ENCODE data around the gene CHMP3.

The CHMP3 gene

GRCh38 chr2:86491088-86491487 lies 72.2 kb downstream of the CHMP3 start:
- no peak overlapping the region for H3K14ac ChIP-seq (ENCODE audit: low read length)
- H3K27me3 ChIP-seq (ENCODE audit: control insufficient read depth in 3 of 3, insufficient read depth in 3 of 3, low read depth in 1 of 3, low read length in 3 of 3) = no peaks in the 10 kb centered on the region
- no peak overlapping the region for H3K27ac ChIP-seq (replicated peaks; ENCODE audit: low read length)
- H3K23ac ChIP-seq (ENCODE audit: low read depth, low read length, poor library complexity) = no peak overlapping the region
- no peak overlapping the region for H4K8ac ChIP-seq (ENCODE audit: low read depth, low read length)
- H2BK12ac ChIP-seq (ENCODE audit: low read length) = no peak overlapping the region
- no peak overlapping the region for H2BK120ac ChIP-seq (ENCODE audit: low read depth, low read length)
- no peak overlapping the region for H3K18ac ChIP-seq (ENCODE audit: low read length)
- no peaks in the 10 kb centered on the region for H3K4me1 ChIP-seq (ENCODE audit: control insufficient read depth in 2 of 2, insufficient read depth in 1 of 2, low read depth in 1 of 2, low read length in 2 of 2)
- H3K4ac ChIP-seq (ENCODE audit: low read length) = no peak overlapping the region
- H2BK15ac ChIP-seq (ENCODE audit: low read length) = no peak overlapping the region
- H3K79me1 ChIP-seq (ENCODE audit: low read depth, low read length) = no peaks in the 10 kb centered on the region
- H3K4me2 ChIP-seq (ENCODE audit: insufficient read depth, low read length, poor library complexity, severe bottlenecking) = no peak overlapping the region
- H2AK5ac ChIP-seq (ENCODE audit: low read depth, low read length) = no peak overlapping the region
- no CpG with 5 or more reads among the region's 4 CpGs for WGBS, 2 donors (ENCODE audit: extremely low coverage in 2 of 2, insufficient read length in 2 of 2, insufficient replicate concordance in 1 of 2)
- H4K91ac ChIP-seq (ENCODE audit: low read depth, low read length, poor library complexity) = no peak overlapping the region
- H3K9me3 ChIP-seq (replicated peaks in 1 of 2; ENCODE audit: control insufficient read depth in 2 of 2, insufficient read depth in 1 of 2, low read depth in 1 of 2, low read length in 2 of 2) = peaks cover 2 to 21% of the 10 kb centered on the region in 2 donors
- no peak overlapping the region for H3K4me3 ChIP-seq (ENCODE audit: low read length in 2 of 2)
- no peak overlapping the region for H3K9ac ChIP-seq (ENCODE audit: low read depth, low read length, poor library complexity)
- no peak overlapping the region for H2BK5ac ChIP-seq (ENCODE audit: low read length)
- no peak overlapping the region for H2AFZ ChIP-seq (ENCODE audit: low read length)
- H3K36me3 ChIP-seq (replicated peaks in 1 of 2; ENCODE audit: control insufficient read depth in 2 of 2, insufficient read depth in 2 of 2, low read length in 2 of 2) = peaks cover 29 to 99% of the 10 kb centered on the region in 2 donors
- no peak for DNase-seq (ENCODE audit: low spot score)

GRCh38 chr2:86490245-86490644 lies 73.0 kb downstream of the CHMP3 start:
- Histone ChIP-seq H3K4me1 (ENCODE audit: control insufficient read depth in 2 of 2, insufficient read depth in 1 of 2, low read depth in 1 of 2, low read length in 2 of 2) (no peaks in the 10 kb centered on the region), H3K4me2 (ENCODE audit: insufficient read depth, low read length, poor library complexity, severe bottlenecking) (no peak overlapping the region), H2BK12ac (ENCODE audit: low read length) (no peak overlapping the region), H4K91ac (ENCODE audit: low read depth, low read length, poor library complexity) (no peak overlapping the region), H3K79me1 (ENCODE audit: low read depth, low read length) (no peaks in the 10 kb centered on the region), H2BK15ac (ENCODE audit: low read length) (no peak overlapping the region), H2AK5ac (ENCODE audit: low read depth, low read length) (no peak overlapping the region), H3K14ac (ENCODE audit: low read length) (no peak overlapping the region), H3K4me3 (ENCODE audit: low read length in 2 of 2) (no peak overlapping the region), H3K9me3 (replicated peaks in 1 of 2; ENCODE audit: control insufficient read depth in 2 of 2, insufficient read depth in 1 of 2, low read depth in 1 of 2, low read length in 2 of 2) (peaks cover 2 to 12% of the 10 kb centered on the region in 2 donors), H3K23ac (ENCODE audit: low read depth, low read length, poor library complexity) (no peak overlapping the region), H2BK120ac (ENCODE audit: low read depth, low read length) (no peak overlapping the region), H4K8ac (ENCODE audit: low read depth, low read length) (no peak overlapping the region), H3K9ac (ENCODE audit: low read depth, low read length, poor library complexity) (no peak overlapping the region), H3K27ac (replicated peaks; ENCODE audit: low read length) (no peak overlapping the region), H2AFZ (ENCODE audit: low read length) (no peak overlapping the region), H3K4ac (ENCODE audit: low read length) (no peak overlapping the region), H3K27me3 (ENCODE audit: control insufficient read depth in 3 of 3, insufficient read depth in 3 of 3, low read depth in 1 of 3, low read length in 3 of 3) (no peaks in the 10 kb centered on the region), H2BK5ac (ENCODE audit: low read length) (no peak overlapping the region), H3K18ac (ENCODE audit: low read length) (no peak overlapping the region), H3K36me3 (replicated peaks in 1 of 2; ENCODE audit: control insufficient read depth in 2 of 2, insufficient read depth in 2 of 2, low read length in 2 of 2) (peaks cover 32 to 99% of the 10 kb centered on the region in 2 donors)
- DNase-seq (ENCODE audit: low spot score) = no peak
- no CpG with 5 or more reads among the region's 4 CpGs for WGBS, 2 donors (ENCODE audit: extremely low coverage in 2 of 2, insufficient read length in 2 of 2, insufficient replicate concordance in 1 of 2)

- peaks cover 34 to 100% of the 10 kb centered on the region in 2 donors for H3K36me3 ChIP-seq (replicated peaks in 1 of 2; ENCODE audit: control insufficient read depth in 2 of 2, insufficient read depth in 2 of 2, low read length in 2 of 2)
- no peak for DNase-seq (ENCODE audit: low spot score)
- H2BK15ac ChIP-seq (ENCODE audit: low read length) = no peak overlapping the region
- H3K27me3 ChIP-seq (ENCODE audit: control insufficient read depth in 3 of 3, insufficient read depth in 3 of 3, low read depth in 1 of 3, low read length in 3 of 3) = no peaks in the 10 kb centered on the region
- no peak overlapping the region for H3K4me2 ChIP-seq (ENCODE audit: insufficient read depth, low read length, poor library complexity, severe bottlenecking)
- no peaks in the 10 kb centered on the region for H3K4me1 ChIP-seq (ENCODE audit: control insufficient read depth in 2 of 2, insufficient read depth in 1 of 2, low read depth in 1 of 2, low read length in 2 of 2)
- H2BK5ac ChIP-seq (ENCODE audit: low read length) = no peak overlapping the region
- H3K4me3 ChIP-seq (ENCODE audit: low read length in 2 of 2) = no peak overlapping the region
- WGBS, 2 donors (ENCODE audit: extremely low coverage in 2 of 2, insufficient read length in 2 of 2, insufficient replicate concordance in 1 of 2) = no CpG with 5 or more reads among the region's 3 CpGs
- no peak overlapping the region for H2AK5ac ChIP-seq (ENCODE audit: low read depth, low read length)
- no peak overlapping the region for H3K27ac ChIP-seq (replicated peaks; ENCODE audit: low read length)
- no peak overlapping the region for H2BK12ac ChIP-seq (ENCODE audit: low read length)
- no peak overlapping the region for H3K9ac ChIP-seq (ENCODE audit: low read depth, low read length, poor library complexity)
- H3K14ac ChIP-seq (ENCODE audit: low read length) = no peak overlapping the region
- no peak overlapping the region for H3K23ac ChIP-seq (ENCODE audit: low read depth, low read length, poor library complexity)
- H3K18ac ChIP-seq (ENCODE audit: low read length) = no peak overlapping the region
- H3K9me3 ChIP-seq (replicated peaks in 1 of 2; ENCODE audit: control insufficient read depth in 2 of 2, insufficient read depth in 1 of 2, low read depth in 1 of 2, low read length in 2 of 2) = peaks cover 0 to 9% of the 10 kb centered on the region in 2 donors
- no peaks in the 10 kb centered on the region for H3K79me1 ChIP-seq (ENCODE audit: low read depth, low read length)
- H4K91ac ChIP-seq (ENCODE audit: low read depth, low read length, poor library complexity) = no peak overlapping the region
- no peak overlapping the region for H3K4ac ChIP-seq (ENCODE audit: low read length)
- no peak overlapping the region for H2BK120ac ChIP-seq (ENCODE audit: low read depth, low read length)
- no peak overlapping the region for H4K8ac ChIP-seq (ENCODE audit: low read depth, low read length)
- no peak overlapping the region for H2AFZ ChIP-seq (ENCODE audit: low read length)
These were observed 73.7 kb downstream of the CHMP3 start for GRCh38 chr2:86489542-86489941.

- Histone ChIP-seq H4K91ac (ENCODE audit: low read depth, low read length, poor library complexity) (no peak overlapping the region), H3K9me3 (replicated peaks in 1 of 2; ENCODE audit: control insufficient read depth in 2 of 2, insufficient read depth in 1 of 2, low read depth in 1 of 2, low read length in 2 of 2) (peaks cover 0 to 2% of the 10 kb centered on the region in 2 donors), H3K4me1 (ENCODE audit: control insufficient read depth in 2 of 2, insufficient read depth in 1 of 2, low read depth in 1 of 2, low read length in 2 of 2) (no peaks in the 10 kb centered on the region), H3K23ac (ENCODE audit: low read depth, low read length, poor library complexity) (no peak overlapping the region), H2BK120ac (ENCODE audit: low read depth, low read length) (no peak overlapping the region), H2BK5ac (ENCODE audit: low read length) (no peak overlapping the region), H3K4me3 (ENCODE audit: low read length in 2 of 2) (no peak overlapping the region), H2AFZ (ENCODE audit: low read length) (no peak overlapping the region), H3K79me1 (ENCODE audit: low read depth, low read length) (no peaks in the 10 kb centered on the region), H3K36me3 (replicated peaks in 1 of 2; ENCODE audit: control insufficient read depth in 2 of 2, insufficient read depth in 2 of 2, low read length in 2 of 2) (peaks cover 40 to 100% of the 10 kb centered on the region in 2 donors), H3K27ac (replicated peaks; ENCODE audit: low read length) (no peak overlapping the region), H2BK15ac (ENCODE audit: low read length) (no peak overlapping the region), H3K4me2 (ENCODE audit: insufficient read depth, low read length, poor library complexity, severe bottlenecking) (no peak overlapping the region), H4K8ac (ENCODE audit: low read depth, low read length) (no peak overlapping the region), H3K4ac (ENCODE audit: low read length) (no peak overlapping the region), H3K18ac (ENCODE audit: low read length) (no peak overlapping the region), H3K14ac (ENCODE audit: low read length) (no peak overlapping the region), H2BK12ac (ENCODE audit: low read length) (no peak overlapping the region), H3K9ac (ENCODE audit: low read depth, low read length, poor library complexity) (no peak overlapping the region), H3K27me3 (ENCODE audit: control insufficient read depth in 3 of 3, insufficient read depth in 3 of 3, low read depth in 1 of 3, low read length in 3 of 3) (no peaks in the 10 kb centered on the region), H2AK5ac (ENCODE audit: low read depth, low read length) (no peak overlapping the region)
- no peak for DNase-seq (ENCODE audit: low spot score)
- no CpG with 5 or more reads among the region's 7 CpGs for WGBS, 2 donors (ENCODE audit: extremely low coverage in 2 of 2, insufficient read length in 2 of 2, insufficient replicate concordance in 1 of 2)
These were observed 74.5 kb downstream of the CHMP3 start for GRCh38 chr2:86488561-86489250.
